ENCODE results near the gene HECW1.
"Not testable (repeated sequence)": the region's sequence is repeated elsewhere in the genome, so short reads cannot be mapped to it uniquely, and the experiment has no call there.

Gene HECW1

GRCh38 chr7:43211286-43211685, 98.8 kb downstream of the HECW1 start:
- no peak for DNase-seq

- no peak for DNase-seq
These were observed 99.2 kb downstream of the HECW1 start for GRCh38 chr7:43211693-43212092.

GRCh38 chr7:43212921-43213320, 100.5 kb downstream of the HECW1 start:
- DNase-seq: no peak

- no peak for DNase-seq
These were observed 102.6 kb downstream of the HECW1 start for GRCh38 chr7:43215061-43215460.

DNA sequence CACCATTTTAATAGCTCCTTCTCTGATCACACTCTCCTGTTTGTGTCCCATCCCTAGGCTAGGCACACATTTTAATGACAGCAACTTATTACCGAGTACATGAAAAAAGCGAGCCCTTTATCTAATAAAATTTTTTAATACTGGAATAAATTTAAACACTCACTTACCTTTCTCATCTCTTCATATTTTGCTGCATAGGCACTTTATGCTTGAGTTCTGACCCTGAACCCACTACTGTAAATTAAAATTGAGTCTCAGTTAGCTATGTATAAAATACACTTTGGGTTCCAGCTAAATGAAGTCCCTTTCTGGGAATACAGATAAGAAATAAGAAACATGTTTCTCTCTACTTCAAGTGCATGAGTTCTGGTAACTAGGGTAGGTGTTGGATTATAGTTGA, 104.6 kb downstream of the HECW1 start:
- no peak for DNase-seq

GRCh38 chr7:43218901-43219300, 106.5 kb downstream of the HECW1 start:
- DNase-seq: not testable (repeated sequence)

GRCh38 chr7:43220250-43220649, 107.8 kb downstream of the HECW1 start:
- no peak for DNase-seq

DNA sequence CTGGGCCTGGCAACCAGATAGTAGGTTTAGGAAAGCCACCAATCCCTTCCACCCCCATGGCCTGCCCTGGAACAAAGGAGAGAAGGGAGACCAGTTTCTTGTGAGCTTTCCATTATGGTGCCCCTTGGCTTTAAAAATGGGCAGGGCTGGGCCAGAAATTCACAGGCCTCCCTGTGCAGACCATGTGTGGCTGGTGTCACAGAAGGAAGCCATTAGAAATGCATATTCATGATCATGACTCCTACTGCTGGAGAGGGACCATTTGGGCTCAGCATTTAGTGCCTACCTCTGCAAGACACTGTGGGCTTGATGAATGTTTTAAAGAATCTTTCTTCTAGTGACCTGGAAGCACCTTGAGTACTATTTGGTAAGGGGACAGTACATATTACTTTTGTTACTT, 108.3 kb downstream of the HECW1 start:
- DNase-seq: no peak

GRCh38 chr7:43229801-43230200, 117.4 kb downstream of the HECW1 start:
- no peak for DNase-seq

- DNase-seq: no peak
These were observed 119.9 kb downstream of the HECW1 start for GRCh38 chr7:43232366-43232765.

- no peak for DNase-seq
These were observed 121.6 kb downstream of the HECW1 start for GRCh38 chr7:43234073-43234472.

GRCh38 chr7:43234968-43235367, 122.5 kb downstream of the HECW1 start:
- DNase-seq: no peak

DNA sequence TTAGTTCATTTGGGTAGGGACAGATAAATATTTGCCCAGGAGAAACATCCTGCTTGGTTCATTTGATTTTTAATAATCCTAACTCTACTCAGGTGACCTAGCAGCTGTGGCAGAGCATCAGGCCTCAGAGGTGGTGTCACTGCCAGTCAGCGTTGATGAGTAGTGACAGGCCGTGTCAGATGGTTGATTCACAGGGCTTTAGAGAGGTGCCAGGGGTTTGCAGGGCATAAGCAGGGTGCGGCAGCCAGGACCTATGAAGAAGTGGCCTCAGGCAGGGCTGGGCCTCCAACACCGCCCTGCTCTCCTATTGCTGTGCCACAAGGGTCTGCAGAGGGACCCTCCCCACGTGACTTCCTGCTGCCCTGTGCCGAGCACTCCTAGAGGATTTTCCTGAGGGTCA, 128.1 kb downstream of the HECW1 start:
- no peak for DNase-seq

DNA sequence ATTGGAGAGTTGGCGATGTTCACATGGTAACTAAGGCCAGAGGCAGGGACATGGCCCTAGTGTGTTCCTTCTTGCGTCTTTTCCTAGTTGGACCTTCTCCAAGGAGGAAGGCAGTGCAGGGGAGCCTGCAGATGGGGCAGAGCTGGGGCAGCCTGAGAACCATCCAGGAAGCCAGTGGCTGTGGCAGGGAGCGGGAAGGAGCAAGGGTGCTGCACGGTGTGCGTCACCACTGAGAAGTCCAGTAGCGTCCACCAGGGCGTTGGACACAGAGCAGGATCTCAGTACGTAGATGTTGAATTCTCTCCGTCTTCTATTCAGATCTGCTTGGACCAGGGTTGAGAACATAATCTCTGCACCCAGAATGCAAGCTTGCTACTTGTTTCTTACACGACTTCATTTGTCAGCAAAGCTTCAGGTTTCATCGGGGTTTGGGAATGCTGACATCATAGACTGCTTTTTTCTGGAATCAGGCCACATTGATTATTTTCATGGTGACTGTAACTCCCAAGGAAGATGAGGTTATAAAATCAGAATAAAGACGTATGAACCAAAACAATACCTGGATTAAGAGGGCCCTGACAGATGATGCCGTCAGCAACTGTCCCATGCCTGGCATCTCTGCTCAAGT, 130.3 kb downstream of the HECW1 start:
- no peak for DNase-seq

- DNase-seq: no peak
These were observed 131.8 kb downstream of the HECW1 start for GRCh38 chr7:43244232-43244631.

- DNase-seq: no peak
These were observed 132.3 kb downstream of the HECW1 start for GRCh38 chr7:43244784-43245183.

DNA sequence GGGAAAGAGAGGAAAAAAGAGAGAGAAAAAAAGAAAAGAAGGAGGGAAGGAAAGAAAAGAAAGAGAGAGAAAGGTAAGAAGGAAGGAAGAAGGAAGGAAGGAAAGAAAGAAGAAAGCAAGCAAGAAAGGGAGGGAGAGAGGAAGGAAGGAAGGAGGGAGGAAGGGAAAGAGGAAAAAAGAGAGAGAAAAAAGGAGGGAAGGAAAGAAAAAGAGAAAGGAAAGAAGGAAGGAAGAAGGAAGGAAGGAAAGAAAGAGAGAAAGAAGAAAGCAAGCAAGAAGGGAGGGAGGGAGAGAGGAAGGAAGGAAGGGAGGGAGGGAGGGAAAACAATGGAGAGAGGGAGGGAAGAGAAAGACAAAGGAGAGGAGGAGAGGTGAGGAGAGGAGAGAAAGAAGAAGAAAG, 135.3 kb downstream of the HECW1 start:
- no peak for DNase-seq

- no peak for DNase-seq
These were observed 136.1 kb downstream of the HECW1 start for GRCh38 chr7:43248553-43248952.

DNA sequence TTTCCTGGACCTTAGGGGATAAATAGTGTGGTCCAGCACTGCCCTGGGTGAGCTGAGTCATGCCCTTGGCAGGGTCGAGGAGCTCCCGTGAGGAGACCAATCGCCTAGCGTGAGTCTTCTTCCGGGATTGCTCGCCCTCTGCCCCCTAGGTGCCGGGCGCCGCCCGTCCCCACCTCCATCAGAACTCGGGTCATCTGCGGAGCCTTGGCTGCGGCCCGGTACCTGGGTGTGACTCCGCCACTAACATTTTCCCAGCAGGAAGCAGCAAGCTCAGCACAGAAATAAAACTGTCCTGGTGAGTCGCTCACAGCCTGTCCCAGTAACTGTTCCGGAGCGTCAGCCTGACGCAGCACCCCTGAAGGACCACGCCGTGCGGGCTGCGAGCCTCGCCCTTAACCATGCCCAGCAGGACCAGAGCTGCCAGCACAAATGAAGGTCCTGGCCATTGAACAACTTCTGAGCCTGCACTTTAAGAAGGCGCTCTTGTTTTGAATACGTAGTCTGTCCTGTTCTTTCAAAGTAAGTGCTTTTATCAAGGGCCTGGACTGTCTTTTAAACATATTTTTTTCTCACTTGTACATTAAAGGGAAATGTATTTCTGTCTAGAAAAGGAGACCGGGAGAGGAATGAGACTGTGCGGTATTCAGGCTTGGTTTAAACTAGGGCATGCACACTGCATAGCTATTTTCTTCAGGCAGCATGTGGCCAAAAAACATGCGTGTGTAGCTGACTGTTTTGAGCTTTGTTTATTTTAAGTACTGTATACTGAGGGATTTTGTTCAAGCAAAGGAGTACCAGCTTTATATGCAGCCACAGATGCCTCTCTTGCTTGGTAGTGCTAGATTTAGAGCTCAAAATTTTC, 136.7 kb downstream of the HECW1 start:
- DNase-seq: no peak

DNA sequence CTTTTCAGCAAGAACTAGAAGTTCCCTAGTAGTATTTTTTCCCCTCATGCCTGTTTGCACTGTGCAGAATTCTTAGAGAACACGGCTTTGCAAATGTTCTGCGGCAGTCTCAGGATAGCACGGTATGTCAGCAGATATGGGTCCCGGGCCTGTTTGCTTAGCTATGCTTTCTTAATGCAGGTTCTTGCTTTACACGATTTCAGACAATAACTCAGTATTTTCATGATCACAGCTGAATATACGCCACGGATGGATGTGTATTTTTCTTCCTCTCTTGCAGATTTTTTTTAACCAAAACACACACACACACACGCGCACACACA, 137.3 kb downstream of the HECW1 start:
- no peak for DNase-seq

GRCh38 chr7:43260980-43261878, 148.8 kb downstream of the HECW1 start:
- peak; percentile 75 for DNase-seq

DNA sequence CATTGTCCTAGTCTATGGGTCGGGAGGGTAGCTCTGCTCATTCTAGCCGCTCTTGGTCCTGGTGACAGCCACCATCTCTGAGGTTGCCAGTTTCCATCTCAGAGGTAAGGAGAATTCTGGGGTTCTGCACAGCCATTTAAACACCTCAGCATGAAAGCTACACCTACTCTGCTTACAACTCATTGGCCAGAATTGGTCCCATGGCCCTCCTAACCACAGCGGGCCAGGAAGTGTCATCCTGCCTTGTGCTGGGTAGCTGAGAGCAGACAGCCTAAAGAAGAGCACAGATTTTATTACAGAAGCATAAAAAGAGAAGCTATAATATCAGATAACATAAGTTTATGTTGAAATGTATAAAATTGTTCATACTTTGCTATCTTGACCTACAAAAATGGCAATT, 152.7 kb downstream of the HECW1 start:
- no peak for DNase-seq

DNA sequence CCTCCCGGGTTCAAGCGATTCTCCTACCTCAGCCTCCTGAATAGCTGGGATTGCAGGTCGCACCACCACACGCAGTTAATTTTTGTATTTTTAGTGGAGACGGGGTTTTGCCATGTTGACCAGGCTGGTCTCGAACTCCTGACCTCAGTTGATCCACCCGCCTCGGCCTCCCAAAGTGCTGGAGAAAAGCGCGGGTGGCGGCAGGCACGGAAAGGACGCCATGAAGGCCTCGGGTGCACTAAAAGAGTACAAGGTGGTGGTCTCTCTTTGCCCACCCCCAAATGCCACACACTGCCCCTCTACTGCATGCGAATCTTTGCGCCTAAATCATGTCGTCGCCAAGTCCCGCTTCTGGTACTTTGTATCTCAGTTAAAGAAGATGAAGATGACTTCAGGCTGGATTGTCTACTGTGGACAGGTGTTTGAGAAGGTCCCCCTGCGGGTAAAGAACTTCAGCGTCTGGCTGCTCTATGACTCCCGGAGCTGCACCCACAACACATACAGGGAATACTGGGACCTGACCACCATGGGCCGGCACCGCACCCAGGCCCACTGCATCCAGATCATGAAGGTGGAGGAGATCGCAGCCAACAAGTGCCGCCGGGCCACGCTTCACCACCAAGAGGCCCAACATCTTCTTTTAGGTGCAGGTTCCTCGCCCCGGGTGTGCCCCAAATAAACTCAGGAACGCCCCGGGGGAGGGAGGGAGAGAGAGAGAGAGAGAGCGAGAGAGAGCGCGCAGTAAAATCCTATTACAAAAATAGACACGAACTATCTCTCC, 161.7 kb downstream of the HECW1 start:
- no peak for DNase-seq

Measured in DMS153 (cell line).